Skeletal muscle cell (primary cell): ENCODE measurements around the gene ALOX15.
"Not testable (repeated sequence)": the region's sequence is repeated elsewhere in the genome, so short reads cannot be mapped to it uniquely, and the experiment has no call there.

Experiments
- DNase-seq: peaks from one replicate; pipeline ENCODE4 v3.0.0-alpha.2; 2010; ENCODE audit warnings: low read depth
- H3K4me3 ChIP-seq: 2 replicates; pipeline ENCODE4 v1.5.1; 2011; ENCODE audit warnings: low read depth, mild to moderate bottlenecking, control low read depth, low read length, moderate library complexity

The ALOX15 gene

DNA sequence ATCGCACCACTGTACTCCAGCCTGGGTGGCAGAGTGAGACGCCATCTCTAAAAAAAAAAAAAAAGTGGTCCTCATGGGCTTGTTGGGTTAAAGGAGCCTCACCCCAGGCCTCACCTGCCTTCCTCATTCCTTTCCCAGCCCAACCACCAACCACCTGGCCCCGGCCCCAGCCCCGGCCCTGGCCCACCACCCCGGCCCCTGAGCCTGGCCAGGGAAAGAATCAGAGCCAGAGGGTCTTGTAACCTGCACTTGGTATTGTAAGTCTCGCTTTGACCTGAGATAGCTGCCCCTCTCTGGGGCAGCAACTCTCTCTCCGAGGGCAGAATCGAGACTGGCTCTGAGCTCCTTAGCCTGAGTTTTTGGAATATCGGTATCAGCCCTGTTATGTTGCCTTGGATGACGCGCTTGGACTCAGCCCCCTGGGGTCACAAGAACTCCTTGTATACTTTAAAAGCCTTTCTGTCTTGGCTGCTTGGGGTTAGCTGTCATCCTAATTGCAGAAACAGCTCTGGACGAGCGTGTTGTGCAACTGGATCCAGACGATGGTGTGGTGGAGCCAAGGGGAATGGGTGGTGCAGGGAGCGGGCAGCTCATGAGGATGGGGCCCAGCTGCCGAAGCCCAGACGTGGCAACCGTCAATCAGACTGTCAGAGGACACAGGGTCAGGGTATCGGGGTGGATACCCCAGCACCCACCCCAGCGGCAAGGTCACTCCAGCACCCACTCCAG, 42.5 kb downstream of the ALOX15 start:
- no peak overlapping the region for H3K4me3 ChIP-seq

DNA sequence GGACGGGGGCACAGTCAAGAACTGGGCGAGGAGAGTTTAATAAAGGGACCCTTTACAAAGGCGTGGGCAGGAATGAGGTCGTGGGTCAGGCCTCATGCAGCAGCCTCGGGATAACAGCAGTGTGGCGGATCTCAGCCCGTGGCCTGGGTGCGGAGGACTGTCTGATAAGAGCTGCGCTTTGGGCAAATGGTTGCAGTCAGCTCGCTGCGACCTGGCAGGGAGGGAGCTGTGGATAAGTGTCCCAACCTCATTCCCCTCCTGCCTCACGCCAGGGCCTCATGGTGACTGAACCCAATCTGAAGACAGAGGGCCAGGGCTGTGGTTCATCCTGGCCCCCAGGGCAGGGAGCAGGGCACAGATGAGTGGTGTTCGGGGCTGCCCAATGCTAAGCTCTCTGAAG, 43.5 kb downstream of the ALOX15 start:
- no peak for DNase-seq
- no peak overlapping the region for H3K4me3 ChIP-seq

More for the DNA sequence above, 42.5 kb downstream of the ALOX15 start:
- peak; percentile 59 for DNase-seq

DNA sequence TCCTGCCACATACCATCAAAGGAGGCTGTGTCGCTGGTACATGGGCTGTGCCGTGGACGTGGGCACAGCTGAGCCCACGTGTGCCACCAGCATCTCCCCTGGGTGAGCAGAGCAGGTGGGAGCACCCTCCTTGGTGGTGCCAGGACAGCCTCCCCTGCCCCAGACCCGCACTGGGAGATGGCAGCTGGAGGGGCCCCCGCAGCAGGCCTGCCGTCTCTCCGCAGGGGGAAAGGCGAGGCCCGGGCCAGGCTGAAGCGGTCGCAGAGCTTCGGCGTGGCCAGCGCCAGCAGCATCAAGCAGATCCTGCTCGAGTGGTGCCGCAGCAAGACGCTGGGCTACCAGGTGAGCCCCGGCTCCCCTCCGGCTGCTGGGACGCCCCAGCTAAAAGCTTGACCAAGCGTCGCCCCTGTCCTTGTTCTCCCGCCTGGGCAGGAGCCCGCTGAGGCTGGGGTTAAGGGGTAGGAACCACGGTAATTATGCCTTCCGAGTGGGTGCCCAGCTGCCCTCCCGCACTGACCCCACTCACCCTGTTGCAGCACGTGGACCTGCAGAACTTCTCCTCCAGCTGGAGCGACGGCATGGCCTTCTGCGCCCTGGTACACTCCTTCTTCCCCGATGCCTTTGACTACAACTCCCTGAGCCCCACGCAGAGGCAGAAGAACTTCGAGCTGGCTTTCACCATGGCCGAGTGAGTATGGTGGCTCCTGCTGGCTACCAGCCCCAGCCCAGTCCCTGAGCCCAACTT, 44.7 kb downstream of the ALOX15 start:
- no peak for DNase-seq
- no peak overlapping the region for H3K4me3 ChIP-seq

DNA sequence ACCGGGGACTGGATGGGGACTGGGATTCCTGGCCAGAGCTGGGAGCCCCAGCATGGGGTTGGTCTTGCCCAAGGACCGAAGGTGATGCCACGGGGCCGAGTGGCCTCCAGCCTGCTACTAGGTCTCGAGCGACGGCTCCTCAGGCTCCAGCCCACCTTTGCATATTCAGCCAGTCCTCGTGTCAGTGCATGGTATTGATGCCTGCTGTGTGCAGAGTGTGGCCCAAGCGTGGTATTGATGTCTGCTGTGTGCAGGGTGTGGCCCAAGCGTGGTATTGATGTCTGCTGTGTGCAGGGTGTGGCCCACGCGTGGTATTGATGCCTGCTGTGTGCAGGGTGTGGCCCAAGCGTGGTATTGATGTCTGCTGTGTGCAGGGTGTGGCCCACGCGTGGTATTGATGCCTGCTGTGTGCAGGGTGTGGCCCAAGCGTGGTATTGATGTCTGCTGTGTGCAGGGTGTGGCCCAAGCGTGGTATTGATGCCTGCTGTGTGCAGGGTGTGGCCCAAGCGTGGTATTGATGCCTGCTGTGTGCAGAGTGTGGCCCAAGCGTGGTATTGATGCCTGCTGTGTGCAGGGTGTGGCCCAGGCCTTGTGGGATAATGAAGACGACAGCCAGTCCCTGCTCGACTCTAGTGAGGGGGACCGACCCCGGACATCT, 45.7 kb downstream of the ALOX15 start:
- not testable (repeated sequence) for H3K4me3 ChIP-seq, DNase-seq

DNA sequence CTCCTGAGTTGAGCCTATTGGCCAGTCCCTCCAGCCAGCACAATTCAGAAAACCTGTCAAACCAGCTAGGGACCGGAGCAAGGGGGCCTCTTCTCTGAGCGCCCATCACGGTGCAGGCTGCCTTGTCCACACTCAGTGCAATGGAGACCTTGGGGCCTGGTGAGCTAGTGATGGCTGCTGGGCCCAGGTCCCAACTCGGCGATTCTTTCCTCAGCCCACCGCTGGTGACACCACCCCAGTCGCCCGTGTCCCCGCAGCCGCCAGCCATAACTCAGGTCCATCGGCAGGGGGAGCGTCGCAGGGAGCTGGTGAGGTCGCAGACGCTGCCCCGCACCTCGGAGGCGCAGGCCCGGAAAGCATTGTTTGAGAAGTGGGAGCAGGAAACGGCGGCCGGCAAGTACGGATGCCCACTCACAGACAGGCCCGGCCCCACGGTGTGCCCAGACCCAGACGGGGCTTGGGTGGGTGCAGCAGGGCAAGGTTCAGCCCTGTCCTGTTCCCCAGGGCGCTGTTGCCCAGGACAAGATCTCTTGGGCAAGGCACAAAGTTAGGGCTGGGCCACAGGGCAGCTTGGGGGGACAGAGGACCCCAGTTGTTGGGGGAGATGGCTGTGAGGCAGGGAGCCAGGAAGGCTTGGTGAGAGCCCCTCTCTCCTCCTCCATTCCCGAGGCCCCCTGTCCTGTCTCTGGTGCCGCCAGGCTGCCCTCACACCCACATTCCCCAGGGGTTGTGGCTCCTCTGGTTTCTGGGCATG, 46.4 kb downstream of the ALOX15 start:
- H3K4me3 ChIP-seq: no peak overlapping the region
- DNase-seq: no peak

DNA sequence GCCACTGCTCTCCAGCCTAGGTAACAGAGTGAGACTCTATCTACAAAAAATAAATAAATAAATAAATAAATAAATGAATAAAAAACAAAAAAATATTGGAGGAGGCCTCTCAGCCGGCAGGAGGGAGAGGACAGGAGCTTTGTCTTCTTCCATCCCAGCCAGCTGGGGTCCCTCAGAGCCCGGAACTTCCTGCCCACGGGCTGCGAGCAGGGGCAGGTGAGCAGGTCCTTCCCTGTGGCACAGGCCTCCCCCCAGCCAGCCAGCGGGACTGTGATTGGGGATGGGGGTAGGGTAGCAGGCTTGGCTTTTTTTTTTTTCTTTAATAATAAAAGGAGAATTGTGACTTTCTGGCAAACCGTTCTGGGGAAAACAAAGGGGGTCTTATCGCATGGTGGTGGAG, 47.1 kb downstream of the ALOX15 start:
- DNase-seq: no peak
- H3K4me3 ChIP-seq: no peak overlapping the region

DNA sequence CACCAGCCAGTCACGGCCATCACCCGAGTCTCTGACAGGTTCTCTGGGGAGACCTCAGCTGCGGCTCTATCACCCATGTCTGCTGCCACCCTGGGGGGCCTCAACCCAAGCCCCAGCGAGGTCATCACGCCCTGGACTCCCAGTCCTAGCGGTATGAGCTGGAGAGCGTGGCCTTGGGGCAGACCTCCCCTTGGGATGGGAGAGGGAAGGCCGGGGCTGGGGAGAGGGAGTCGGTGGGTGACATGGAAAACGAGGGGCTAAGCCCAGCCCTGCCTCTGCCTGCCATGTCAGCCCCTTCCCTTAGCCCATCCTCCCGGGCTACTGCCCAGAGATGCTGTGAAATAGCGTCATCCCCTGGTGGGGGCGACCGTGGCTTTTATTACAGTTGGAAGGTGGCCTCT, 48.5 kb downstream of the ALOX15 start:
- H3K4me3 ChIP-seq: no peak overlapping the region
- no peak for DNase-seq

DNA sequence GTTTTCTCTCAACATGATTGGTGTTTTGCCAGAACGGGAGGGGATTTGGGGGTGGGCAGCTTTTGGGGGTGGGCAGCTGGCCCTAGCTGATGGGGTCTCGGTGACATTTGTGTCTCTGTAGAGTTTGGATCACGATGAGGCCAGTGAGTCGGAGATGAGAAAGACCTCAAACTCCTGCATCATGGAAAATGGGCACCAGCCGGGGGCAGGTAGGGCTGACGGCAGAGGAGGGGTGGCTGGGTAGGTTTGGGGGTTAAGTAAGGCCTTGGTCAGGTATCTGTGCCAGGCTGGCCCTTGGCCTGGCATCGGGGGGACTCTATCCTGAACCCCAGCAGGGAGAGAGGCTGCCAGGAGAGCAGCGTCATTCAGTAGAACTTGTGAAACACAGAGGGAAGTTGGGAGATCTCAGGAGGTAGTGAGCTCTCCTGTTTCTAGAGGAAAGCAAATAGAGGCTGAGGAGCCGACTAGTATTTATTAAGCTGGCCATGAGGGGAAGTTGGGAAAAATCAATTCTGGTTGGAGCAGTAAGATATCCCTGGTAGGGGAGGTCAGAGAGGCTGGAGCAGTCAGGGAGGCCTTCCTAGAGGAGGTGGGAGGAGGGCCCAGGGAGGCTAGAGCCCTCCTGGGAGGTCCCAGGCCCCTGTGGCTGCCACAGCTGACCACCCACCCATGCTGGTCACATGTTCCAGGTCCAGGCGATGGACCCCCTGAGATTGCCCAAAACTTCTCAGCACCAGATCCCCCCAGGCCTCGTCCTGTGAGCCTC, 49.1 kb downstream of the ALOX15 start:
- H3K4me3 ChIP-seq: no peak overlapping the region
- DNase-seq: no peak

DNA sequence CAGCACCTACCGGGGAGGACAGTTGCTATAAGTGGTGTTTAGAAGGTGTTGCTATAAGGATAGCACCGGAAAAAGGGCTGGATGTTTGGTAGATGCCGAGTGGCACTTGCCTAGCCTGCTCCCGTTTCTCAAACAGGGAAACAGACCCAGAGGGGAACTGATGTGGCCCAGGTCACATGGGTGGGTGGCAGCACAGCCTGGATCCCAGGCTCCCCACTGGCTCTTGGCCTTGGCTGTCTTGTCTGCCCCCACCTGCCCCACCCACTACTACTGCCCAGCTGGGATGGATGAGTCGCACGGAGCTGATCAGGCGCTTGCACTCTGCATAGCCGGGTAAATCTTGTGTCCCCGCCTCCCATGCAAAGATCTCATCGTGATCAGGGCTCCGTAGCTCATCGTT, 49.9 kb downstream of the ALOX15 start:
- DNase-seq: no peak
- H3K4me3 ChIP-seq: no peak overlapping the region

DNA sequence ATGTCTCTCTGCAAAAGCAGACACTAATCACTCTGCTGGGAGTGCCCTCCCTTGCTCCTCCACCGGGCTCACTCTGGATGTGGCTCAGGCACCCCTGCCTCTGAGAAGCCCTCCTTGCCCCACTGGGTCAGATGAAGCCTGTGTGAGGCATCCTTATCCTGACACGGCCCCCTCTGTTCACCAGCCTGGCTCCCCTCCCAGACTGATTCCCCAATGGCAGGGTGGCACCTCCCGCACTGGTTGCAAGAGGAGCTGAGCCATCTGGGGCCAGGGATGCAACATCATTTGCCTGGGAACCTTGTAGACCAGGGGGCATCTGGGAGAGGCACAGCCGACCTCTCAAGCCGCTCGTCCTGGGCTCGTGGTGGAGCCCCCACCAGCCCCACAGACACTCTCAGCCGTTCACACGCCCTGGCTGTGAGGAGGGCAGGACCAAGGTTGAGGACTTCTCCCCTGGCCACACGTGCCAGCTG, 50.5 kb downstream of the ALOX15 start:
- H3K4me3 ChIP-seq: no peak overlapping the region
- DNase-seq: no peak

DNA sequence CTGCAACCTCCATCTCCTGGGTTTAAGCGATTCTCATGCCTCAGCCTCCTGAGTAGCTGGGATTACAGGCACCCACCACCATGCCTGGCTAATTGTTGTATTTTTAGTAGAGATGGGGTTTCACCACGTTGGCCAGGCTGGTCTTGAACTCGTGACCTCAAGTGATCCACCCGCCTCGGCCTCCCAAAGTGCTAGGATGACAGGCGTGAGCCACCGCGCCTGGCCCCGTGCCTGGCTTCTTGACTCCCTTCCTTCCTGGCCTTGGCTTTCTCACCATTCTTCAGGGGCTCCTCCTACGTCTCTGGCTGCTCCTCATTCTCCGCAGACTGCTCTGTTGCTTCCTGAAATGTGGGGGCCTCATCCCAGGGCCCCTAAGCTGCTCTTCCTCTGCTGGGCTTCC, 51.4 kb downstream of the ALOX15 start:
- DNase-seq, H3K4me3 ChIP-seq: not testable (repeated sequence)

DNA sequence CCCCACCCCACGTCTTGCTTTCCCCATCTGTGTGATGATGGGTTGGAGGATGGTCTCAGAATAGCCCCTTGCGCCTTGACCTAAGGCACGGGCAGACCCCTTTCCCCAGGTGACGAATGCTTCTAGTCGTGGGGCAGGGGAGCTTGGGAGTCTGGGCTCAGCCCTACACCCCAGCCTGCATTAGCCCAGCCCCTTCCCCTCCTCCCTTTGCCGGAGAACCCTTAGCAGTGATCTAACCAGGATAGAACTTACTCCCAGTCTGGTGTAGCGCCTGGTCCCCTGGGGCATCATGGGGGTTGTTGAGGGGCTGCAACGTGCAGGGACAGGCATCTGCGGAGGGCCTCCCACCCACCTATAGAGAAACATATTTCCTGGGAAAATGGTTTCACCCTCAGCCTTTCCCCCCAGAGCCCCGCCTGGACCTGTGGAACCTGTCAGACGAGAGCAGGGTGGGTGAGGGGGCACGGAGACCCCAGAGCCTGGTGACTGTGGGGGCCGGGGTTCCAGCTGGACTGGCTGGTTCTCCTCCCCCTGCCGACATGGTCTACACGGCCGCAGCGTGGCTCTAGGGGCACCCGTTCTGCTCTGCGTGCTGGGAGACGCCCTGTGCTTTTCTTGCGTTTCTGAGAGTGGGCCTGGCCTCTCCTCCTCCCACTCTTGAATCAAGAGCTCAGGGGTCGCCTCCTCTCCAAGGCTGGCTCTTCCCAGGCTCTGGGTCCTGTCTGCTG, 52.4 kb downstream of the ALOX15 start:
- no peak overlapping the region for H3K4me3 ChIP-seq

DNA sequence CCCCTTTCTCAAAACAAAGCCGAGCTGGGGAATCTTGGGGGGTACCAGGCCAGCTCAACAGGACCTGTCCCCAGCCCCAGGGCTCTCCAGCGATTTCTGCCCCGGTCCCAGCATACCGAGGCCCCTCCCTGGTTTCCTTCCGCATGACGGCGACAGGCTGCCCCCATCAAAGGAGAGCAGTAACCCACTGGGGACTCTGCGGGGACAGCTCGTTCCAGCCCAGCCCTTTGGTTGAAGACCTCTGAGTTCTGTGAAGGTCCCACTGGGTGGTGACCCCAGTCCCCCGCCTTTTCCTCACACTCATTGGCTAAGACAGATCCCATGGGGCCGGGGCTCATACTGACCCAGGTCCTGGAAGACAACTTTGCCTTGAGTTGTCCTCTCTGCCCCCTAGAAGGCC, 53.1 kb downstream of the ALOX15 start:
- H3K4me3 ChIP-seq: no peak overlapping the region
- DNase-seq: no peak

More for the DNA sequence above, 52.4 kb downstream of the ALOX15 start:
- no peak for DNase-seq

DNA sequence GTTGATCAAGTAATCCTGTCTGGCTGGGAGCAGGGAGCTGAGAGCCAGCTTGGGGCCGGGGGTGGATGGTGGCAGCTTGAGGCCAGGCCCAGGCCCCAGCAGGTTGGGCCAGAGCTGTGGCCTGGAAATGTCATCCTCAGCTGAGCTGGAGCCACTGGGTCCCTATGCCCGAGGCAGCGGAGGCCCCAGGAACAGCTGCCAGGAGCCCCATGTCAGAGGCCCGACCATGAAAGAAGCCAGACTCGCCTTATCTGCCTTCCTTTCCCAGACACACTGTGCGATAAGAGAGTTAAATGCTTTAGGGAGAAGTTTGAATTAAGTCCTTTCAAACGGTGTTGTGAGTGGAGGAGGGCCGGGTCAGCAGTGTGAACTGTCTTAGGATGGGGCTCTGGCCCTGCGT, 53.7 kb downstream of the ALOX15 start:
- H3K4me3 ChIP-seq: no peak overlapping the region
- no peak for DNase-seq

DNA sequence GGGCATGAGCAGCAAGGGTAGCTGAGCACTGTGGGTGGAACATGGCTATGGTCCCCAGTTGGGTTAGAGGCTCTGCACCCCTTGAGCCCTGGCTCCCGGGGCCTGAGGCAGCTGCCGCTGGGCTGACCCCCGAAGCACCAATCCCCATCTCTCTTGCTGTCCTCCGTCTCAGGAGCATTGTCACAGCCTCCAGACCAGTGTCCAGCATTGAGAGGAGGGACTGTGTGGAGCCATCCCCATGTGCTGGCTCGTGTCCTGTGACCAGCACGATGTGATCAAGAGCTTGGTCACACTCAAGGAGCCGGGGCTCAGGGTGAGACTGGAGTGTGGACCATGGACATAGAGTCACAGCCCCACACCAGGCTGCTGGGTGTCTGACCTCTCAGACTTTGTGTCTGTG, 54.3 kb downstream of the ALOX15 start:
- no peak overlapping the region for H3K4me3 ChIP-seq
- no peak for DNase-seq

DNA sequence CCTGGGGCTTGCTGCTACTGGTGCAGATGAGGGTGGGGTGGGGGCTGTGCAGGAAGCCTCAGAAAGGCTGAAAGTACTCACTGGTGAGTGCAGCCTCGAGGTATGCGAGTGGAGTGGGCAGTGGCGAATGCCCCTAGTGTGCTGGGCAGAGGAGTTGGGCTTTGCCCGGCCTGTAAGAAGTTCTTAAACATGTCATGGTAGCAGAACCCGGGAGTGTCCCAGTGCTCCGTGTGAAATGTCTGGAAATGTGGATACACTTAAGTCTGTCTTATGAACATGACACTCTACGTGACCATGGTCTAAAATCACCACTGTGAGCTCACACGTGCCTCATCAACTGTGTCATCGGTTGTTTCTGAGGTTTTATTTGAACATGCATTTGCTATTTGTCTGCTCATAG, 55.4 kb downstream of the ALOX15 start:
- H3K4me3 ChIP-seq: no peak overlapping the region
- no peak for DNase-seq

DNA sequence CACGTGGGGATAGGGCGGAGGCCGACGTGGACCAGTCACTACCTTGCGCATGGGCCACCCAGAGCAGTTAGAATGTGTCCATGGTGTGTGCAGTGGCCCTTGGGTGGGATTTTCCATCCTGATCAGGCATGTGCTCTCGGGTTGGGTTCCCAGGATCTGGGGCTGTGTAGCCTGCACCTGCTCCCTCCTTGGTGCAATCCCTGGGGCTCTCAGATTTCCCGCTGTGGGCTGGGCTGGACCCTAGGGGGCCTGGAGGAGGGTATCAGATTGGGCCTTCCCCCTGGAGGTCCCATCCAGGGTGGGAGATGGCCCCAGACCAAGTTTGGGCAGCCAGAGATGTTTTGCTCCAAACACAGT, 55.9 kb downstream of the ALOX15 start:
- no peak overlapping the region for H3K4me3 ChIP-seq
- no peak for DNase-seq

DNA sequence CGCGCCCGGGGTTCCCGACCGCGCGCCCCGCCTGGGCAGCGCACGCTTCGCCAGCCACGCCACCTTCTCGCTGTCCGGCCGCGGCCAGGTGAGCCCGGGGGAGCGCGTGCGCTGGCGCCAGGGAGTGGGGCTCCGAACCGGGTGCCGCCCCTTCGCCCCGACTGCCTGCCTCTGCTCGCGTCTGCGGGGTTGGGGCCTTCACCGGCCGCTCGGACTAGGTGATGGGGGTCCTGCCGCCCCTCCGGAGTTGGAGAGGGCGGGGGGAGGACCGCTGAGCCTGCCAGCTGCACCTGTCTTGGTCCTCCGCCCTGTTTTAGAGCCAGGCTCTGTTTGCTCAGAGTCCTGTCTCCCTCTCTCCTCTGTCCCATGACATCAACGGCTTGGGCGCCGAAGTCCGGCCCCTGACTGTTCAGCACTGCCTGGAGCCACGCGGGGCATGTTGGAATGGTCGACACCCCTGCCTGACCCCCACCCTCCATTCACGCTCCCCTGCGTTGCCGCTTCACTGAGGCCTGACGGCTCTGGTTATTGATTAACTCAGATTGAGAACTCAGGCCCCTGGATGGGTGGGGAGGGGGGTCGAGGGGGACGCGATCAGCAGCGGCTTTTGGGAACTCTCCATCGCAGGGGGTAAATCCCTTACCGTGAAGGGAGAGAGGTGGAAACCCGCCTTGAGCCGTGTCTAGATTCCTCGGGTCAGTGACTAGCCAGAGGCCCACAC, 56.4 kb downstream of the ALOX15 start:
- no peak for DNase-seq
- no peak overlapping the region for H3K4me3 ChIP-seq
